ENCODE data around the gene WDFY2.

DNA sequence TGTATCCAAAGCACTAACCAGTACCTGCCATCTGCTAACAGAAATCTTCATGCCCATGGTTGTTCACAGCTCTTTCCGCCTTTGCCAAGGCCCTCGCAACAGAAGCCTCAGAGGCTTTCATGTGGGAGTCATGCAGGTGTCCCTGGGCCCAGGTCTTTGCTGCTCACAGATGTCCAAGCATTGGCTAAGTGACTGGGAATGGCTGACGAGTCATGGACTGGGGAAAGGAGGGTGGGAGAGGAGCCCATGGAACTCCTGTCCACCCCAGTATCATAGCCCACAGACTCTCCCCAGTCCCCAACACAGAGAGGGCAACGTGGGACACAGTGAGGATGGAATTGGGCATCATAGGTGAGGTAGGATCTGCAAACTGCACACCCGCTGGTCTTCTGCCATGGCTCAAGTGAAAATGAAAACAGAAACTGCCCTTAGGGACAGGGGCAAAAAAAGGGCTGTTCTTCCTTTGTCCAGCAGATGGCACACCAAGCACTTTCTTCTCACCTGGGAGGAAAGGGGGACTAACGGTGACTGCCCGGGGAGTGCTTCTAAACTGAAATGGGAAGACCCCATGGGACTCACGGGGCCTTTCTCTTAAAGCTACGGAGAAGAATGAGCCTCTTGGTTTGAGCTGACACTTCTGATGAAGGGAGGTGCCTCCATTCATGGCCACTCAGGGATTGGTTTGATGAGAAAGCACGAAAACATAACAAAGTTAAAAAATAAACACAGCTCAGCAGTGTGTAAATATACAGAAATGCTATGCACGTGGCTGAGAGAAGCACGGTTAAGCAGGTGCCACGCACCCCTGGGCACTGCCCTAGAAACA, 230.8 kb downstream of the WDFY2 start:
- TF ChIP-seq ZNF274 (IDR thresholded peaks at IDR 0.05; ENCODE audit: low read depth, low read length): no peak
- no peak for TF ChIP-seq SUZ12 (IDR thresholded peaks at IDR 0.05; ENCODE audit: extremely low read depth, insufficient read depth, insufficient read length)
